CD4-positive, CD25-positive, alpha-beta regulatory T cell (primary cell): ENCODE measurements around the gene KRT9. TPM values are rescaled to one million over a fixed set of nuclear protein-coding genes. Genes with fewer than 3 reads are reported as not detected.

ENCODE experiments used
- ATAC-seq, 2 donors: fragments of 150-1000 bp; cut with Tn5 transposase; one replicate each; pipeline ENCODE4 v1.10.0; 2021; ENCODE audit warnings: low read depth in 2 of 2, moderate number of reproducible peaks in 2 of 2, moderate library complexity in 1 of 2
- DNase-seq, 3 donors: peaks; one replicate each; pipeline versions ENCODE4 v3.0.0 to v3.0.0-alpha.2; 2012 to 2022; ENCODE audit warnings: mixed read lengths in 1 of 3
- H3K27ac ChIP-seq: one replicate; pipeline ENCODE4 v1.7.0; 2013; ENCODE audit warnings: mild to moderate bottlenecking, low read length; ENCODE audit not compliant: insufficient read depth, poor library complexity, severe bottlenecking
- H3K27me3 ChIP-seq: one replicate; pipeline ENCODE4 v1.7.0; 2013; ENCODE audit warnings: low read length; ENCODE audit not compliant: control insufficient read depth, insufficient read depth
- H3K36me3 ChIP-seq: one replicate; pipeline ENCODE4 v1.7.0; 2013; ENCODE audit warnings: mild to moderate bottlenecking, low read length, moderate library complexity; ENCODE audit not compliant: control insufficient read depth, insufficient read depth
- H3K4me1 ChIP-seq: 2 replicates; pipeline ENCODE4 v1.7.0; 2013; ENCODE audit warnings: mild to moderate bottlenecking, low read length; ENCODE audit not compliant: insufficient read depth, control insufficient read depth, poor library complexity, severe bottlenecking
- H3K4me3 ChIP-seq: one replicate; pipeline ENCODE4 v1.7.0; 2013; ENCODE audit warnings: low read depth, mild to moderate bottlenecking, low read length, moderate library complexity
- H3K9me3 ChIP-seq, 2 experiments: 1 replicate in 1 of 2; 2 replicates in 1 of 2; pipeline ENCODE4 v1.7.0; 2013; ENCODE audit warnings: low read length in 2 of 2, mild to moderate bottlenecking in 1 of 2, moderate library complexity in 1 of 2; ENCODE audit not compliant: control insufficient read depth in 2 of 2
- H3K27ac Mint-ChIP-seq, 3 donors: one replicate each; pipeline ENCODE4 v1.8.0; 2020 to 2022; ENCODE audit warnings: mild to moderate bottlenecking in 3 of 3, mixed read lengths in 3 of 3, moderate library complexity in 2 of 3
- H3K27me3 Mint-ChIP-seq: one replicate; pipeline ENCODE4 v1.8.0; 2022; ENCODE audit warnings: mild to moderate bottlenecking, mixed read lengths
- H3K36me3 Mint-ChIP-seq: one replicate; pipeline ENCODE4 v1.8.0; 2020; ENCODE audit warnings: mixed read lengths
- H3K4me1 Mint-ChIP-seq, 4 donors: one replicate each; pipeline ENCODE4 v1.8.0; 2020 to 2022; ENCODE audit warnings: mixed read lengths in 4 of 4, mild to moderate bottlenecking in 1 of 4
- H3K4me3 Mint-ChIP-seq, 4 donors: one replicate each; pipeline ENCODE4 v1.8.0; 2020 to 2022; ENCODE audit warnings: mild to moderate bottlenecking in 4 of 4, mixed read lengths in 4 of 4, moderate library complexity in 3 of 4
- H3K9me3 Mint-ChIP-seq, 7 donors: one replicate each; pipeline ENCODE4 v1.8.0; 2020 to 2022; ENCODE audit warnings: mixed read lengths in 7 of 7, mild to moderate bottlenecking in 3 of 7, moderate library complexity in 2 of 7
- polyA plus RNA-seq, 4 donors: library from polyadenylated mRNA; unstranded; fragments of 300-500 nt; fragmentation: Illumina TruSeq; gene quantifications; one replicate each; pipeline ENCODE4 v1.2.3, GENCODE V29; 2021
- total RNA-seq: library from RNA; stranded (reverse); gene quantifications from one replicate; pipeline ENCODE4 v1.2.3, GENCODE V29; 2022

KRT9 gene
- total and polyA plus RNA-seq, 5 donors from 2014 or later: not detected

DNA sequence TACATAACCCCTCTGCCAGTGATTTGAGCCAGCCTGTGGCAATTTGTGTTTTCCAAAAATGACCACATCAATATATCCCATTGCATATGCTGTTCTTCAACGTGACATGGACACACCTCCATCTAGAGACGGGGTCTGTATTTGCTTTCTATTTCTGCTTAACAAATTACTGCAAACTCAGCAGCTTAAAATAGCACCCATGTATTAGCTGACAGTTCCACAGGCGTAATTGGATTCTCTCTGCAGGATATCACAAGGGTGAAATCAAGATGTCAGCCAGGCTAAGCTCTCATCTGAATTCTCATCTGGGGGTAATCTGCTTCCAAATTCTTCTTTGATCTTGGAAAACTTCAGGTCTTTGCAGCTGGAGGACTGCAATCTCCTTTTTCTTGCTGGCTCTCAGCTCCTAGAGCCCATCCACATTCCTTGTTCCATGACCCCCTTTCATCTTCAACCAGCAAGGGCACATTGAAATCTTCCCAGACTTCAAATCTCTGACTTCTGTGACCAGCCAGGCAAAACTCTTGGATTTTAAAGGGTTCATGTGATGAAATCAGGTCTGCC lies 8.2 kb downstream of the KRT9 start:
- no peak for ATAC-seq
- no peak overlapping the region for H3K27ac Mint-ChIP-seq
- H3K4me3 Mint-ChIP-seq: no peak overlapping the region
- Histone ChIP-seq H3K4me3 (no peak overlapping the region), H3K9me3 (peaks cover 0 to 7% of the 10 kb centered on the region in 2 experiments), H3K27ac (no peak overlapping the region), H3K27me3 (peaks cover 14% of the 10 kb centered on the region), H3K36me3 (no peaks in the 10 kb centered on the region), H3K4me1 (no peaks in the 10 kb centered on the region)
- no peaks in the 10 kb centered on the region for H3K36me3 Mint-ChIP-seq
- H3K4me1 Mint-ChIP-seq: peaks cover 0 to 13% (median 0%) of the 10 kb centered on the region in 4 donors
- peaks cover 0 to 17% (median 6%) of the 10 kb centered on the region in 7 donors for H3K9me3 Mint-ChIP-seq
- H3K27me3 Mint-ChIP-seq: peaks cover 20% of the 10 kb centered on the region
- no peak for DNase-seq

DNA sequence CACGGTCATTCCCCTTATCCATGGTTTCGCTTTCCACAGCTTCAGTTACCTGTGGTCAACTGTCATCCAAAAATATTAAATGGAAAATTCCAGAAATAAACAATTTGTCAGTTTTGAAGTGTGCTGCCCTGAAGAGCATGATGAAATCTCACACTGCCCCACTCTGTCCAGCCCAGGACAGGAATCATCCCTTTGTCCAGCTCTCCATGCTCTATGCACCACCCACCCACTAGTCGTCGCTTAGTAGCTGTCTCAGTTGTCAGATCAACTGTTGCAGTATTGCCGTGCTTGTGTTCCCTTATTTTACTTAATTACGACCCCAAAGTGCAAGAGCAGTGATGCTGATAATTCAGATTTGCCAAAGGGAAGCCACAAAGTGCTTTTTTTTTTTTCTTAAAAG lies 10.3 kb downstream of the KRT9 start:
- no peak for ATAC-seq
- H3K27me3 Mint-ChIP-seq: peaks cover 24% of the 10 kb centered on the region

DNA sequence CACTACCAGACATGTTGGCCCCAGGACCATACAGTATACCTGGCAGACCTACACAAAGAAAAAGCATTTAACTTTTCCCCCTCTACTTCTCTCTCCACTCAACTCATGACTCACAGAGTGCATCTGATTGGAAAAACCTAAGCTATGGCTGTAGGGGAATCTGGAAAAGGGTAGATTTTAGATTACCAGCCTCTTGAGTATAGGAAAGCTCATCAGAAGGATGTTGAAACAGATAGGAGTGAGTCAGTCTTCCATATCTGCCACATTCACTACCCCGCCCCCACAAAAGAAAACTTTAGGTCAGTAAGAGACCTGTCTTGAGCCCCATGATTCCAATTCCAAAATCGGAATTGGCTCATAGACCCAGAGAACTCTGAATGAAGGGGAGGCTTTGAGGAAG lies 12.3 kb downstream of the KRT9 start:
- Histone ChIP-seq H3K4me3 (no peak overlapping the region), H3K27ac (no peak overlapping the region), H3K36me3 (no peaks in the 10 kb centered on the region), H3K4me1 (no peaks in the 10 kb centered on the region), H3K27me3 (peaks cover 19% of the 10 kb centered on the region), H3K9me3 (no peaks in the 10 kb centered on the region)
- H3K27ac Mint-ChIP-seq: no peak overlapping the region
- H3K4me1 Mint-ChIP-seq: no peaks in the 10 kb centered on the region
- no peak for ATAC-seq
- H3K9me3 Mint-ChIP-seq: no peaks in the 10 kb centered on the region
- H3K36me3 Mint-ChIP-seq: no peaks in the 10 kb centered on the region
- H3K27me3 Mint-ChIP-seq: peaks cover 33% of the 10 kb centered on the region
- no peak for DNase-seq
- no peak overlapping the region for H3K4me3 Mint-ChIP-seq

More for the DNA sequence above, 10.3 kb downstream of the KRT9 start:
- Histone ChIP-seq H3K9me3 (no peaks in the 10 kb centered on the region), H3K4me3 (no peak overlapping the region), H3K4me1 (no peaks in the 10 kb centered on the region), H3K36me3 (no peaks in the 10 kb centered on the region), H3K27ac (no peak overlapping the region), H3K27me3 (peaks cover 19% of the 10 kb centered on the region)
- peaks cover 0 to 3% (median 0%) of the 10 kb centered on the region in 7 donors for H3K9me3 Mint-ChIP-seq
- peaks cover 0 to 4% (median 0%) of the 10 kb centered on the region in 4 donors for H3K4me1 Mint-ChIP-seq
- H3K36me3 Mint-ChIP-seq: no peaks in the 10 kb centered on the region
- H3K27ac Mint-ChIP-seq: no peak overlapping the region
- DNase-seq: no peak
- H3K4me3 Mint-ChIP-seq: no peak overlapping the region

DNA sequence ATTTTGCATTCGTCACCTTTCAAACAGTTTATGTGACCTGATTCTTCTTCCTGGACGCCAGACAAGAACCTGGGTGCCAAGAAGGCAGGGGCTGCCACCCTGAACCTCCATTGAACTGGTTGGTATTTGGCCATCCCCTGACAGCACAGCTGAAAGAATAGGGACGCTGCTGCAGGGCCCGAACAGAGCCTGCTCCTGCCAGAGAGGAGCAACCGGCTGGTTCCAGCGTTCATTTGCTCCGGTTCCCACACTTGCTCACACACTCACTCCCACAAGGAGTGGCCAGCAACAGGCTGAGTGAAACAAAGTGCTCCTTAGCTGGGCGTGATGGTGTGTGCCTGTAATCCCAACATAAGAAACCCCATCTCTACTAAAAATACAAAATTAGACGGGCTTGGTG lies 14.9 kb downstream of the KRT9 start:
- Mint-ChIP-seq H3K36me3 (no peaks in the 10 kb centered on the region), H3K4me3 (no peak overlapping the region), H3K27ac (no peak overlapping the region), H3K9me3 (no peaks in the 10 kb centered on the region), H3K27me3 (peaks cover 36% of the 10 kb centered on the region), H3K4me1 (no peaks in the 10 kb centered on the region)
- no peak for DNase-seq
- H3K36me3 ChIP-seq: no peaks in the 10 kb centered on the region
- peaks cover 16% of the 10 kb centered on the region for H3K27me3 ChIP-seq
- no peak overlapping the region for H3K27ac ChIP-seq
- no peak for ATAC-seq
- H3K4me3 ChIP-seq: no peak overlapping the region
- no peaks in the 10 kb centered on the region for H3K4me1 ChIP-seq
- no peaks in the 10 kb centered on the region for H3K9me3 ChIP-seq

DNA sequence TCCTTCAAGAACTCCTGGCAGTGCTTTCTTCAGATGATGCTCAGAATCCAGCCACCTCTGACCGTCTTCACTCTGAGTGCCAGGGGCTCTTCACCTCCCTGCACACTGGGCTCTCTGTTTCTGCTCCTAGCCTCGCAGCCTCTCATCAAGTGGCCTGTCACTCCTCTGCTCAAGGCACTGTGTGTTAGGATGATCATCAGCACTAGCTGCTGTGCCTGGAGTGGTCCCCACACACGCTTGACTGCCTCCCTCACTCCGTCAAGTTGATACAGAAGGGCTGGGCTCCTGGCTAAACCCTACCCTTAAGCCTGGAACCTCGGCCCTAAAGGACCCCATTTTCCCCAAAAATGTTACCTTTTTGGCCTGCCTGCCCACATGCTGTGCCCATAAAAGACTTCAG lies 15.6 kb downstream of the KRT9 start:
- Histone ChIP-seq H3K4me1 (no peaks in the 10 kb centered on the region), H3K4me3 (no peak overlapping the region), H3K27ac (no peak overlapping the region), H3K36me3 (no peaks in the 10 kb centered on the region), H3K27me3 (peaks cover 16% of the 10 kb centered on the region), H3K9me3 (no peaks in the 10 kb centered on the region)
- no peak for ATAC-seq
- Mint-ChIP-seq H3K4me1 (no peaks in the 10 kb centered on the region), H3K4me3 (no peak overlapping the region), H3K36me3 (no peaks in the 10 kb centered on the region), H3K9me3 (no peaks in the 10 kb centered on the region), H3K27me3 (peaks cover 34% of the 10 kb centered on the region), H3K27ac (no peak overlapping the region)
- no peak for DNase-seq

DNA sequence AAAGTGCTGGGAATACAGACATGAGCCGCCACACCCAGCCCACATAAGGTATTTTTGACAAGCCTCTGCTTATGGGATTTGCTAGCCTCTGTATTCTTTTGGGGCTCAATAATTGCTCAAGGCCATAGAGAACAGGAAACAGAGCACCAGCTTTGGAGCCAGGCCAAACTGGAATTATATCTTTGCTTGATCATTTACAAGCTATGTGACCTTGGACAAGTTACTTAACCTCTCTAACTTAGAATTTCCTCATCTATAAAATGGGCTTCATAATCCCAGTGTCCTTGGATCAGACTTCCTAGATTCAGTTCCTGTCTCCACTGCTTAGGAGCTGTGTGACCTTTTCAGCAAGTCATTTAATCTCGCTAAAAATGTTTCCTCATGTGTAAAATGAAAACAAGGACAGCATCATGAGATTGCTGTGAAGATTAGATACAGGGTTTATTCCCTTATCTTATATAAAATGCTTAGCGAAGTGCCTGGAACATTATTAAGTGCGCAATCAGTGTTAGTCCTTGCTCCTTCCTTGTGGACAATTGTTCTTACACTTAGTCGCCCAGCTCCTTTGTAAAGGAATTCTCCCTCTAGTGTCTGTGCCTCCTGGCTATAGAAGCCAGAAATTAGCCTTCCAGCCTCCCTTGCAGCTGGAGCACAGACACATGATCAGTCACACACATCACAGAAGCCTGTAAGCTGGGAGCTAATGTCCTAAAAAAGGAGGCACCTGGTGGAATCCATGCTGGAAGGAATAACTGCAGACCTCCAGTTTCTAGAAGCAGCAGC lies 16.6 kb downstream of the KRT9 start:
- Mint-ChIP-seq H3K27me3 (peaks cover 33% of the 10 kb centered on the region), H3K27ac (no peak overlapping the region), H3K36me3 (no peaks in the 10 kb centered on the region), H3K9me3 (no peaks in the 10 kb centered on the region), H3K4me1 (no peaks in the 10 kb centered on the region), H3K4me3 (no peak overlapping the region)
- Histone ChIP-seq H3K27me3 (peaks cover 11% of the 10 kb centered on the region), H3K4me3 (no peak overlapping the region), H3K27ac (no peak overlapping the region), H3K4me1 (no peaks in the 10 kb centered on the region), H3K36me3 (no peaks in the 10 kb centered on the region), H3K9me3 (no peaks in the 10 kb centered on the region)
- ATAC-seq (no peak), DNase-seq (no peak)

DNA sequence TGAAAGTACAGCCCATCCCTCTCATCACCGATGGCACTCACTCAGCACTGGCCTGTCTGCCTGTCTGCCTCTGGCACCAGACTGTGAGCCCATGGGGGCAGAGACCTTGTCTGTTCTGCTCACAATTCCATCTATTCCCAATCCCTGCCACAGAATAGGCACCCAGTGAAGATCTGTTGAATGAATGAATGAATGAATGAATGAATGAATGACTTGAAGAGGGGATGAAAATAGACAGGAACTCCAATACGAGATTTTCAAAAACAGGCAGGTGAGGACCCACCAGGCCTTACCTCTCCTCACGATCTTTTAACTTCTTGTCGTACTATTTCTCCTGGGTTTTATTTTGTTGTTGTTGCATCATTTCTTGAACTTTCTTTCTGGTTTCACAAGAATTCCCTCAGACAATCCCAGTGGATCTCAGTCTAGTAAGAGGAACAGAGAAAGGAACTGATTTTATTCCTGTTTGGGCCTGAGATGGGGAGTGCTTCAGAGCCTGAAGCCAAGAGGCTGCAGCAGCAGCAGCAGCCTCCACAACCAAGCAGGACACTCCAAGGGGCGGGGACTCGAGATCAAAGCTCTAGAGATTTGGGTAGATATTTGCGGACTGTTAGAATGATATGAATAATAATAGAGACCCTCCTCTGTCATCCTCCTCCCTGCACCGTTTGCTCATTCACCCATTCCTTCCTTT lies 17.7 kb downstream of the KRT9 start:
- Histone ChIP-seq H3K9me3 (no peaks in the 10 kb centered on the region), H3K27ac (no peak overlapping the region), H3K27me3 (peaks cover 6% of the 10 kb centered on the region), H3K4me1 (peaks cover 3% of the 10 kb centered on the region), H3K36me3 (no peaks in the 10 kb centered on the region), H3K4me3 (no peak overlapping the region)
- Mint-ChIP-seq H3K36me3 (no peaks in the 10 kb centered on the region), H3K27me3 (peaks cover 33% of the 10 kb centered on the region), H3K4me3 (no peak overlapping the region), H3K4me1 (peaks cover 3 to 6% (median 5%) of the 10 kb centered on the region in 4 donors), H3K9me3 (no peaks in the 10 kb centered on the region), H3K27ac (no peak overlapping the region)
- ATAC-seq (no peak), DNase-seq (no peak)
